Parathyroid adenoma (tissue), 2 donors: Measurements from ENCODE around the gene TMTC2.

Experiments
- H2AFZ ChIP-seq: fragments of 300-600 bp; sonication (generic); one replicate; pipeline ENCODE4 v1.7.0; 2017; ENCODE audit warnings: antibody characterized with exemption, mild to moderate bottlenecking
- H3K27ac ChIP-seq: fragments of 300-600 bp; sonication (generic); one replicate; pipeline ENCODE4 v1.7.0; 2017
- H3K27me3 ChIP-seq: fragments of 300-600 bp; sonication (generic); one replicate; pipeline ENCODE4 v1.7.0; 2017; ENCODE audit warnings: low read length; ENCODE audit not compliant: control insufficient read depth, insufficient read depth
- H3K36me3 ChIP-seq: fragments of 300-600 bp; sonication (generic); one replicate; pipeline ENCODE4 v1.7.0; 2017; ENCODE audit warnings: low read length; ENCODE audit not compliant: control insufficient read depth, insufficient read depth
- H3K4me1 ChIP-seq: fragments of 300-600 bp; sonication (generic); one replicate; pipeline ENCODE4 v1.7.0; 2017; ENCODE audit warnings: control low read depth
- H3K4me2 ChIP-seq: fragments of 300-600 bp; sonication (generic); one replicate; pipeline ENCODE4 v1.7.0; 2017; ENCODE audit warnings: low read length
- H3K4me3 ChIP-seq: fragments of 300-600 bp; sonication (generic); one replicate; pipeline ENCODE4 v1.7.0; 2017; ENCODE audit warnings: low read depth, low read length
- H3K79me2 ChIP-seq: fragments of 300-600 bp; sonication (generic); one replicate; pipeline ENCODE4 v1.7.0; 2017; ENCODE audit warnings: control low read depth
- H3K9ac ChIP-seq: fragments of 300-600 bp; sonication (generic); one replicate; pipeline ENCODE4 v1.7.0; 2017; ENCODE audit warnings: mild to moderate bottlenecking
- H3K9me3 ChIP-seq: fragments of 300-600 bp; sonication (generic); one replicate; pipeline ENCODE4 v1.7.0; 2017; ENCODE audit warnings: low read length; ENCODE audit not compliant: control insufficient read depth
- TF ChIP-seq, protein P1 (sequence below): fragments of 300-600 bp; sonication (generic); IDR thresholded peaks from one replicate; pipeline ENCODE4 v1.7.0; 2017; ENCODE audit warnings: antibody characterized with exemption, mild to moderate bottlenecking
- donor health status: primary hyperparathyroidism.

The TMTC2 gene

DNA sequence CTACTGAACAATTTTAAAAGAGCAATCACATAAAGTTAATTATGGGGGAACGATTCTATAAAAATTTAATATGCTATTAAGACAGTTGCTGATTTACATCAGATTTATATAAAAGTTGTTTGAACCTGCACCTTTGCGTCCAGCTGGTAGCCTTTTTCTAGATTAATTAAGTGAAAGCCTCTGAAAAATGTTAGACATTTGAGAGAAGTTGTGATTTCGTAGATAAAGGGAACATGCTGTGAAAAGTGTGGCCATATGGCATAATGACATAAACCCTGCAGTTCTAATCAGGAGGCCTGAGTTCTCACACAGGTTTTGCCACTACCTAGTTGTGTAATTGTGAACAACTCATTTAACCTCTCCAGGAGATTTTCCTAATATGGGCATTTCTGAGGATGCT, 187.2 kb downstream of the TMTC2 start:
- Histone ChIP-seq H3K9me3 (no peaks in the 10 kb centered on the region), H3K4me1 (peaks cover 3% of the 10 kb centered on the region), H3K27ac (no peak overlapping the region), H3K27me3 (no peaks in the 10 kb centered on the region), H3K4me3 (no peak overlapping the region), H3K4me2 (no peak overlapping the region), H3K36me3 (no peaks in the 10 kb centered on the region), H2AFZ (no peak overlapping the region), H3K79me2 (no peaks in the 10 kb centered on the region), H3K9ac (no peak overlapping the region)
- TF ChIP-seq, protein P1, sequence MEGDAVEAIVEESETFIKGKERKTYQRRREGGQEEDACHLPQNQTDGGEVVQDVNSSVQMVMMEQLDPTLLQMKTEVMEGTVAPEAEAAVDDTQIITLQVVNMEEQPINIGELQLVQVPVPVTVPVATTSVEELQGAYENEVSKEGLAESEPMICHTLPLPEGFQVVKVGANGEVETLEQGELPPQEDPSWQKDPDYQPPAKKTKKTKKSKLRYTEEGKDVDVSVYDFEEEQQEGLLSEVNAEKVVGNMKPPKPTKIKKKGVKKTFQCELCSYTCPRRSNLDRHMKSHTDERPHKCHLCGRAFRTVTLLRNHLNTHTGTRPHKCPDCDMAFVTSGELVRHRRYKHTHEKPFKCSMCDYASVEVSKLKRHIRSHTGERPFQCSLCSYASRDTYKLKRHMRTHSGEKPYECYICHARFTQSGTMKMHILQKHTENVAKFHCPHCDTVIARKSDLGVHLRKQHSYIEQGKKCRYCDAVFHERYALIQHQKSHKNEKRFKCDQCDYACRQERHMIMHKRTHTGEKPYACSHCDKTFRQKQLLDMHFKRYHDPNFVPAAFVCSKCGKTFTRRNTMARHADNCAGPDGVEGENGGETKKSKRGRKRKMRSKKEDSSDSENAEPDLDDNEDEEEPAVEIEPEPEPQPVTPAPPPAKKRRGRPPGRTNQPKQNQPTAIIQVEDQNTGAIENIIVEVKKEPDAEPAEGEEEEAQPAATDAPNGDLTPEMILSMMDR, result no peak

DNA sequence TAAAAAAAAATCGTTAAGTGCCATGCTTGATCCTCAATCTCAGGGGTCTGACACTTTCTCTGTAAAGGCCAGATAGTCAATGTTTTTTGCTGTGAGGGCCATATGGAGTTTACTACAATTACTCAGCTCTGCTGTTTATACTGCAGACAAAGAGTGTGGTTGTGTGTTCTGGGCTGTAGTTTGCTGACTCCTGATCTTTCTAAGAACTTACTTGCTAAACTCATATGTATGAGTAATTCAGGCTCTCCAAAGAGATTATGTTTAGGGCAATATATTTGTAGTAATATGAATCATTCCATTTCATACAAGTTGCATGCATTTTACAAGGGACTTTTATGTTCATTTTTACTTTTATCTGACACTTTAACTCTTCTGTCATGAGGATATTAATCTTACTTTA, 188.2 kb downstream of the TMTC2 start:
- Histone ChIP-seq H3K9ac (no peak overlapping the region), H3K4me1 (peaks cover 3% of the 10 kb centered on the region), H3K4me3 (no peak overlapping the region), H3K4me2 (no peak overlapping the region), H3K9me3 (no peaks in the 10 kb centered on the region), H3K27me3 (no peaks in the 10 kb centered on the region), H2AFZ (no peak overlapping the region), H3K36me3 (no peaks in the 10 kb centered on the region), H3K27ac (no peak overlapping the region), H3K79me2 (no peaks in the 10 kb centered on the region)
- TF ChIP-seq, protein P1, result no peak

DNA sequence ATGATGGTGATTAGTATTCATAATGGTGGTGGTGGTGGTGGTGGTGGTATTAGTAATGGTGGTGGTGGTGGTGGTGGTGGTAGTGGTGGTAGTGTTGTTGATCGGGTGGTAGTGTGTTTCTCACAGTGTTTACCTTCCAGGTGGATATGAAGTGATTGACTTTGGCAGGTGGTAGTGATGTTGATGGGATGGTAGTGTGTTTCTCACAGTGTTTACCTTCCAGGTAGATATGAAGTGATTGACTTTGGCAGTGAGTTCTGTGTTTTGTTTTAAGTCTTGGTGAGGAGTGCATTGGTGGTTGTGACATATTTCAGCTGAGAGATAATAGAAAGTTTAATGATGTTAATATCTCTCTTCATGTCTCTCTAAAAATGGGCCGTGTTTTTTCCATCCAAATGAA, 189.4 kb downstream of the TMTC2 start:
- Histone ChIP-seq H3K36me3 (no peaks in the 10 kb centered on the region), H3K27ac (no peak overlapping the region), H3K79me2 (no peaks in the 10 kb centered on the region), H2AFZ (no peak overlapping the region), H3K4me2 (no peak overlapping the region), H3K4me3 (no peak overlapping the region), H3K9me3 (no peaks in the 10 kb centered on the region), H3K27me3 (no peaks in the 10 kb centered on the region), H3K4me1 (peaks cover under 1% of the 10 kb centered on the region), H3K9ac (no peak overlapping the region)
- TF ChIP-seq, protein P1, result no peak

DNA sequence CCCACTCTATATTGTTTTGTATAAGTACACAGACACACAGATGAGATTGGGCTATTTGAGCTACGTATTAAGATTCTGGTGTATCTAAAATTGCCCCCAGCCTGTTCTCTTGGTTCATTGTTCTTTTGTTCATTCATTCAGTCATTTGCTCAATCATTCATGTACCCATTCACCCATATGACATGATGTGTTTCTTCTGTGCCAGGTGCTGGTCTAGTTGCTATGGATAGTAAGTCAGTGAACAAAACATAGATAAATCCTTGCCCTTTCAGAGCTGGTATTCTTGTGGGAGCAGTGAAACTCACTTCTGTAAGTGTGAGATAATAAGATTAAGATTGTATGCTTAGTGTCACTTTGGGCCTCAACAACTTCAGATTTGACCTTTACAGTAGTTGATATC, 191.3 kb downstream of the TMTC2 start:
- H3K9me3 ChIP-seq, result no peaks in the 10 kb centered on the region
- H3K79me2 ChIP-seq, result no peaks in the 10 kb centered on the region
- H3K4me1 ChIP-seq, result no peaks in the 10 kb centered on the region
- no peak overlapping the region for H3K4me2 ChIP-seq
- TF ChIP-seq, protein P1, result no peak
- no peaks in the 10 kb centered on the region for H3K27me3 ChIP-seq
- H2AFZ ChIP-seq, result no peak overlapping the region
- no peak overlapping the region for H3K27ac ChIP-seq
- H3K36me3 ChIP-seq, result no peaks in the 10 kb centered on the region
- H3K9ac ChIP-seq, result no peak overlapping the region
- no peak overlapping the region for H3K4me3 ChIP-seq

DNA sequence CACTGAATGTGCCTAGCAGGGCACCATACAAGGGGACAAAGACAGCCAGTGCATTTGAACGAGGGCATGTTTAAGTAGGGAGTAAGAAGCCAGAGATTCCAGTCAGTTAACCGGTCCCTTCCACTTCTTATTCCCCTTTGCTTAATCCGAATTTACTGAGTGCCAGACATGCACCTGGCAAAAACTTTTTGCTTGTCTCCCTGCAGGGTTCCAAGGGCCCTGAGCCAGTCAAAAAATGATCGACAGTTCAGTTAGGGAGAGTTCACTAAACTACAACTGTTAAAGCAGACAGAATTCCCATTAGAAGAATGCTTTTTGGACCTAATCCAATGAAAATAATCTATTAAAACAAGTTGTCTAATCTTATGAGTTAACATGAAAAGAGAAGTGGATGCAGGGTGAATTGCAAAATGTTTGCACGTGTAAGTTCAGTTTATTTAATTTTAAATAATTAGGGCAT, 193.8 kb downstream of the TMTC2 start:
- H3K27ac ChIP-seq, result no peak overlapping the region
- no peaks in the 10 kb centered on the region for H3K4me1 ChIP-seq
- no peak overlapping the region for H3K4me2 ChIP-seq
- no peak overlapping the region for H2AFZ ChIP-seq
- H3K9ac ChIP-seq, result no peak overlapping the region
- H3K36me3 ChIP-seq, result no peaks in the 10 kb centered on the region
- TF ChIP-seq, protein P1, result no peak
- H3K4me3 ChIP-seq, result no peak overlapping the region
- H3K9me3 ChIP-seq, result no peaks in the 10 kb centered on the region
- H3K79me2 ChIP-seq, result no peaks in the 10 kb centered on the region
- no peaks in the 10 kb centered on the region for H3K27me3 ChIP-seq
